GM12878 (cell line): ENCODE measurements around the gene COL5A1. TPM values are rescaled to one million over a fixed set of nuclear protein-coding genes. Genes with fewer than 3 reads are reported as not detected.

Source experiments
- ATAC-seq: fragments of 200-7000 bp; cut with Tn5 transposase; 3 replicates; pipeline ENCODE4 v1.9.1; 2020; ENCODE audit warnings: mild to moderate bottlenecking, moderate library complexity
- BruUV-seq: library from RNA; stranded (reverse); fragments of 400-500 nt; replicated peaks from 2 replicates; lab custom pipeline; 2021; lab: Mats Ljungman, UMichigan
- CTCF ChIA-PET: fragments of 300-600 bp; sonication (Branson Sonifier 250); formaldehyde crosslinking; extraction: SDS; loops from one replicate; lab custom pipeline; 2021; ENCODE audit warnings: inconsistent platforms; lab: Yijun Ruan, JAX
- POLR2A ChIA-PET: fragments of 350-600 bp; formaldehyde crosslinking; extraction: SDS; loops from one replicate; lab custom pipeline; 2021; ENCODE audit warnings: inconsistent platforms; lab: Charles Lee
- RAD21 ChIA-PET: fragments of 300-600 bp; sonication (Branson Sonifier 250); formaldehyde crosslinking; loops from one replicate; lab custom pipeline; 2023; ENCODE audit warnings: antibody characterized with exemption; ENCODE audit not compliant: unreplicated experiment; lab: Charles Lee
- SMC1A ChIA-PET: fragments of 300-600 bp; sonication (Branson Sonifier 250); formaldehyde crosslinking; loops from one replicate; lab custom pipeline; 2023; ENCODE audit not compliant: unreplicated experiment, uncharacterized antibody; lab: Charles Lee
- DNase-seq: peaks from one replicate; pipeline ENCODE4 v3.0.0-alpha.2; 2011; ENCODE audit warnings: low read depth, low spot score
- FAIRE-seq: peaks from 3 replicates; lab custom pipeline; 2011; peaks lifted over from hg19 to GRCh38; lab: Jason Lieb, UNC
- H2AFZ ChIP-seq: 2 replicates; pipeline ENCODE4 v1.6.0; 2011; ENCODE audit warnings: low read depth, low read length, control low read depth; ENCODE audit not compliant: control insufficient read depth
- H3K27ac ChIP-seq: 2 replicates; pipeline ENCODE4 v1.5.1; 2011; ENCODE audit warnings: control low read depth; ENCODE audit not compliant: control insufficient read depth, insufficient read depth
- H3K27me3 ChIP-seq, 2 experiments: replicated peaks in 1 of 2; 2 replicates each; pipeline versions ENCODE4 v1.6.0 to v1.6.1; 2011; ENCODE audit warnings: low read length in 1 of 2; ENCODE audit not compliant: control insufficient read depth in 2 of 2, insufficient read depth in 2 of 2
- H3K36me3 ChIP-seq, 2 experiments: 2 replicates each; pipeline ENCODE4 v1.5.1; 2011; ENCODE audit warnings: low read length in 1 of 2; ENCODE audit not compliant: control insufficient read depth in 2 of 2, insufficient read depth in 2 of 2
- H3K4me1 ChIP-seq: 2 replicates; pipeline ENCODE4 v1.6.1; 2011; ENCODE audit warnings: mild to moderate bottlenecking, low read length, moderate library complexity, mixed read lengths; ENCODE audit not compliant: control insufficient read depth, insufficient read depth
- H3K4me2 ChIP-seq: 2 replicates; pipeline ENCODE4 v1.6.0; 2011; ENCODE audit warnings: control low read depth; ENCODE audit not compliant: control insufficient read depth, insufficient read depth
- H3K4me3 ChIP-seq: fragments of 200-600 bp; sonication (generic); 2 replicates; pipeline ENCODE4 v1.5.1; 2016
- H3K79me2 ChIP-seq: 2 replicates; pipeline ENCODE4 v1.6.0; 2011; ENCODE audit warnings: low read length; ENCODE audit not compliant: control insufficient read depth, insufficient read depth
- H3K9ac ChIP-seq: 2 replicates; pipeline ENCODE4 v1.8.0; 2011; ENCODE audit warnings: low read length, control low read depth, mixed read lengths; ENCODE audit not compliant: control insufficient read depth, insufficient read depth
- H3K9me3 ChIP-seq: replicated peaks from 3 replicates; pipeline ENCODE4 v1.5.1; 2011; ENCODE audit warnings: mild to moderate bottlenecking, low read length; ENCODE audit not compliant: control insufficient read depth, insufficient read depth
- H4K20me1 ChIP-seq: 2 replicates; pipeline ENCODE4 v1.6.0; 2011; ENCODE audit not compliant: control insufficient read depth, insufficient read depth
- CBX5 ChIP-seq: sonication (generic); IDR thresholded peaks from 2 replicates; pipeline ENCODE4 v1.6.1; 2016; ENCODE audit warnings: low read depth, moderate library complexity, mild to moderate bottlenecking, inconsistent platforms
- EZH2 ChIP-seq: IDR thresholded peaks from 2 replicates; pipeline ENCODE4 v1.6.1; 2012; ENCODE audit warnings: low read depth, mild to moderate bottlenecking, control low read depth, inconsistent platforms, low read length, borderline replicate concordance; ENCODE audit not compliant: control insufficient read depth
- GATAD2B ChIP-seq: fragments of 450-650 bp; conservative IDR thresholded peaks from 2 replicates; pipeline ENCODE4 v1.6.1; 2017; ENCODE audit warnings: low read depth, mild to moderate bottlenecking, moderate library complexity
- HCFC1 ChIP-seq: fragments of 150-350 bp; IDR thresholded peaks from 2 replicates; pipeline ENCODE4 v1.6.1; 2014; ENCODE audit warnings: low read length
- IKZF2 ChIP-seq, 2 experiments: fragments of 450-650 bp; IDR thresholded peaks; 2 replicates each; pipeline ENCODE4 v1.6.1; 2017; ENCODE audit warnings: mild to moderate bottlenecking in 2 of 2, moderate library complexity in 2 of 2
- JUNB ChIP-seq: IDR thresholded peaks from 2 replicates; pipeline ENCODE4 v1.6.1; 2016; ENCODE audit warnings: antibody characterized with exemption, mild to moderate bottlenecking
- NR2C2 ChIP-seq: IDR thresholded peaks from 2 replicates; pipeline ENCODE4 v1.6.1; 2011; ENCODE audit warnings: borderline replicate concordance, low read depth; ENCODE audit not compliant: control insufficient read depth, insufficient read length
- PAX8 ChIP-seq: fragments of 450-650 bp; IDR thresholded peaks from 2 replicates; pipeline ENCODE4 v1.6.1; 2017; ENCODE audit warnings: mild to moderate bottlenecking, moderate library complexity
- RAD21 ChIP-seq: IDR thresholded peaks from 2 replicates; pipeline ENCODE4 v1.6.1; 2011; ENCODE audit warnings: mild to moderate bottlenecking, low read depth, low read length, moderate library complexity; ENCODE audit not compliant: insufficient read depth
- RAD51 ChIP-seq: fragments of 450-650 bp; IDR thresholded peaks from 2 replicates; pipeline ENCODE4 v1.6.1; 2016; ENCODE audit warnings: moderate library complexity, mild to moderate bottlenecking, inconsistent platforms
- RELB ChIP-seq: fragments of 450-650 bp; IDR thresholded peaks from 2 replicates; pipeline ENCODE4 v1.6.1; 2017; ENCODE audit warnings: low read depth, mild to moderate bottlenecking, moderate library complexity
- SREBF1 ChIP-seq: IDR thresholded peaks from 2 replicates; pipeline ENCODE4 v1.6.1; 2012; ENCODE audit warnings: mild to moderate bottlenecking, low read length
- TAF1 ChIP-seq: IDR thresholded peaks from 2 replicates; pipeline ENCODE4 v1.6.1; 2011; ENCODE audit warnings: mild to moderate bottlenecking, low read depth, low read length, borderline replicate concordance
- TBL1XR1 ChIP-seq: IDR thresholded peaks from 2 replicates; pipeline ENCODE4 v1.6.1; 2012; ENCODE audit warnings: low read depth, low read length, improper control_type of control experiment
- ZNF384 ChIP-seq: IDR thresholded peaks from 2 replicates; pipeline ENCODE4 v1.6.1; 2012; ENCODE audit warnings: low read depth, mild to moderate bottlenecking, low read length, improper control_type of control experiment, borderline replicate concordance
- ZNF592 ChIP-seq: fragments of 450-650 bp; IDR thresholded peaks from 2 replicates; pipeline ENCODE4 v1.6.1; 2017; ENCODE audit warnings: mild to moderate bottlenecking, moderate library complexity
- ZSCAN29 ChIP-seq: fragments of 450-650 bp; IDR thresholded peaks from 2 replicates; pipeline ENCODE4 v1.6.1; 2017; ENCODE audit warnings: mild to moderate bottlenecking, moderate library complexity
- WGBS: methylation state at CpG from one replicate; pipeline ENCODE4 v1.1.6; 2016; ENCODE audit warnings: low lambda C conversion rate; ENCODE audit not compliant: insufficient replicate concordance, insufficient coverage; ENCODE audit errors: missing lambda C conversion rate; 5-methylcytosine and 5-hydroxymethylcytosine counted together
- in situ Hi-C: fragments of 300-500 bp; cut with MboI; formaldehyde crosslinking; loops from 9 replicates; pipeline ENCODE4 v1.14.3; 2018; ENCODE audit warnings: mixed read lengths
- intact Hi-C: fragments of 100-400 bp; cut with micrococcal nuclease; formaldehyde crosslinking; loops from one replicate; pipeline ENCODE4 v1.14.2; 2022; ENCODE audit not compliant: unreplicated experiment
- polyA plus RNA-seq, 11 experiments: library from polyadenylated mRNA; depleted of rRNA in 4 of 11; unstranded in 6 of 11; stranded (reverse) in 5 of 11; fragments of >200 nt; fragmentation: Nextera tagmentation in 4 of 11; fragmentation: Illumina TruSeq in 1 of 11; extraction: Ambion mirVana in 4 of 11; extraction: Trizol in 1 of 11; gene quantifications; 1 replicate in 1 of 11; 2 replicates in 10 of 11; pipeline versions ENCODE4 v1.2.1 to v1.2.3, GENCODE V29; 2011 to 2016; ENCODE audit warnings: inconsistent platforms in 2 of 11, missing spikeins in 2 of 11, low read depth in 1 of 11
- total RNA-seq, 4 experiments: library from RNA; depleted of rRNA in 3 of 4; stranded (reverse); fragments of >200 nt in 3 of 4; fragmentation: Illumina TruSeq in 1 of 4; extraction: Trizol in 1 of 4; gene quantifications; 2 replicates each; pipeline versions ENCODE4 v1.2.1 to v1.2.3, GENCODE V29; 2013 to 2021

Gene COL5A1
- total and polyA plus RNA-seq, 10 of the 15 experiments (the other 5 are each of a cell fraction or from before 2014, with no cell fraction given): under 0.01 to 0.15 (median 0.13) TPM; not detected in 4

DNA sequence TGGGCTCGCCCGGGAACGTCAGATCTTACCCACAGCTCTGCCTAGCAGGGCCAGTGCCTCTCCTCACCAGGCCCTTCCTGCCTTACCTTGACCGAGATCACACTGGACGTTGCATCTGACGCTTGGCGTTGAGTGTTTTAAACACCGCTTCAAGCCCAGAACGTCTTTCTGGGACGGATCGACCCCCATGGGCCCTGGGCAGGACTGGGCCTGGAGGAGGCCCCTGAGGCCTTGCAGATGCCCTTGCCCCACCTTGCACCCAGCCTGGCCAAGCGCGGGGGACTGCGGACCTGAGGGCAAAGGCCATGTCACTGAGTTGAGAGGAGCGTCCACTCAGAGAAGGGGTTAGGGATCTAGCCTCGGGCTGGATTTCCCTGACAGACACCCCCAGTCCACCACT, 174.7 kb downstream of the COL5A1 start (continued):
- TF ChIP-seq ZNF592 (no peak), GATAD2B (no peak), NR2C2 (no peak), TAF1 (no peak), ZSCAN29 (no peak), PAX8 (no peak), JUNB (no peak)
- TF ChIP-seq, all 136 proteins: peak for 0

DNA sequence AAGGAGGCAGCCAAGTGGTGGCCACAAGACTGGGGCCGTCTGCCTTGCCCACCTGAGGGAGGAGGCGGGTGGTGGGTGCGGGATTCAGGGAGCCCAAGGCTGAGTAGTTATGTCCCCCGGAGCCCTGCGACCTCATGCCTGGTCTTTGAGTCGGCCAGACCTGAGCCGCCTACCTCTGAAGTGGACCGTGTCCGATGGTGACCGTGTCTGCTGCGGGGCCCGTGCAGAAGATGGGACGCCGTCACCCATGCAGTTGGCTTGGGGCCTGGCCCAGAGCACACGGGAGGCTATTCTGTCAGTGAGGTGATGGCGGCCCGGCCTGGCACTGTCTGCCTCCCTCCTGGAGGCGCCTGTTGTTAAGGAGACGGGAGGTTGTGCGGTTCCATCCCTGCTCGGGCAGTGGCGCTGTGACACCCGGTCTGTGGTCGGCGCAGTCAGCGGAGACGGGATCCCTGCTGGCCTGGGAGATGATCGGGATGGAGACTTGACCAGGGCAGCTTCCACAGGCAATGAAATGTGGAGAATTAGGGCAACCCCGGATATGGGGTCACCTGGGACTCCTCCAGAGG, 176.5 kb downstream of the COL5A1 start:
- DNase-seq: no peak
- no peak overlapping the region for H3K4me3 ChIP-seq
- no peaks in the 10 kb centered on the region for H3K9me3 ChIP-seq
- no peak overlapping the region for H3K27ac ChIP-seq
- H3K9ac ChIP-seq: no peak overlapping the region
- no peak for ATAC-seq
- WGBS: 63% methylated on average over 29 of the region's 29 CpGs
- no peaks in the 10 kb centered on the region for H3K79me2 ChIP-seq
- H3K4me1 ChIP-seq: no peaks in the 10 kb centered on the region
- H4K20me1 ChIP-seq: no peaks in the 10 kb centered on the region; the same call in 1 of the 2 replicates
- FAIRE-seq: no peak
- no TSS peak for BruUV-seq
- no peak overlapping the region for H3K4me2 ChIP-seq
- in situ Hi-C loops: no loop called here
- CTCF ChIA-PET: no interaction called here
- intact Hi-C loops: no loop called here
- no peak overlapping the region for H2AFZ ChIP-seq
- H3K36me3 ChIP-seq: no peaks in the 10 kb centered on the region
- SMC1A ChIA-PET: no interaction called here
- POLR2A ChIA-PET: no interaction called here
- RAD21 ChIA-PET: no interaction called here
- H3K27me3 ChIP-seq: no peaks in the 10 kb centered on the region; a peak in 2 of 4 replicates
- TF ChIP-seq CBX5 (no peak), ZNF384 (no peak), RAD21 (no peak), RAD51 (no peak), TBL1XR1 (no peak), IKZF2 (IDR thresholded peaks at IDR 0.05) (no peak), EZH2 (no peak), HCFC1 (no peak), SREBF1 (no peak), RELB (no peak)
- TF ChIP-seq, all 136 proteins: peak for 0
